Stimulated activated CD8-positive, alpha-beta memory T cell treated with anti-CD3 and anti-CD28 coated beads, Interleukin-4, amount 100 ng/mL, for 48 hours (primary cell): ENCODE measurements around the gene EYS.

Source experiments
- DNase-seq: peaks from one replicate; pipeline ENCODE4 v3.0.0-alpha.2; 2020

EYS gene

GRCh38 chr6:64803470-64804166 lies 903.4 kb downstream of the EYS start:
- DNase-seq: no peak

- no peak for DNase-seq
These were observed 914.5 kb downstream of the EYS start for GRCh38 chr6:64792534-64792933.

DNA sequence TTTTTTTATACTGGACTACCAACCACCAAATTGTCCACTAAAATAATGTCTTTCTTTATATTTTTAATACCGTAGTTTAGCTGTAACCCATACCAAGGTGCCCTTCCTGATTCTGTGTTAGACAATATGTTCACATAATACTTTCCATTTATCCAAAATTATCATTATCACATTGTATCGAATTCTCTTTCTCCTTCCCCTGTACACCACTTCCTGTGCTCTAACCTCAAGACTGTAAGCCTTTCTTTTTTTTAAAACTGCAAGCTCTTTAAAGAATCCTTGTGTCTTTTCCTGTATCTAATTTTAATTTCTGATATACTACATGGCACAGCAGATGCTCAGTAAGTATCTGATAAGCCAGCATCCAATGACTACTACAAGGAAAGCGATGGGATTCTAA lies 917.5 kb downstream of the EYS start:
- DNase-seq: no peak

GRCh38 chr6:64786736-64787135 lies 920.3 kb downstream of the EYS start:
- no peak for DNase-seq

DNA sequence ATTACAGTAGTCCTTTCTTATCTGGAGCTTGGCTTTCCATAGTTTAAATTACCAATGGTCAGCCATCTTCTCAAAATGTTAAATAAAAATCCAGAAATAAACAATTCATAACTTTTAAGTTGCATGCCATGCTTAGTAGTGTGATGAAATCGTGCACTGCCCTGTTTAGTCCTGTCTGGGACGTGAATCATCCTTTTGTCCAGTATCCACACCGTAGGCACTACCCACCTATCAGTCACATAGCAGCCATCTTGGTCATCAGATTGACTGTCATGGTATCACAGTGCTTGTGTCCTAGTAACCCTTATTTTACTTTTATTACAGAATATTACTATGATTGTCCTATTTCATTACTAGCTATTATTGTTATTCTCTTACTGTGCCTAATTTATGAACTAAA lies 924.1 kb downstream of the EYS start:
- DNase-seq: no peak

- no peak for DNase-seq
These were observed 928.9 kb downstream of the EYS start for GRCh38 chr6:64777941-64778785.

DNA sequence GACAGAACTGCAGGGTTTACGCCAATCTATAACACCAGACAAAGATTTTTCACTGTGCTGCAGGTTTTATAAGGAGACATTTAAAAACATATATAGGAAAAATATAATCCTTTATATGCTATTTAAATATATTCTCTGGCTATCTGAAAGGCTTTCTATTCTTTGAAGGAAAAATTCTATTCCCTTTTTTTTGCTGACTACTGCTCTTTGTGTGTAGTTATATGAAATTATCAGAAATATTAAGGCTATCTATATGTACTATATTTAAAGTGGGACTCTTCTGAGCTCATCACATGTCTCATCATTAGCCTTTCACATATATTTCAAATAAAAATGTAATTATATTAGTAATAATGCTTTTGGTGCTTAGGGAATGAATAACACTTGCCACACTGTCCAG lies 930.7 kb downstream of the EYS start:
- DNase-seq: no peak

DNA sequence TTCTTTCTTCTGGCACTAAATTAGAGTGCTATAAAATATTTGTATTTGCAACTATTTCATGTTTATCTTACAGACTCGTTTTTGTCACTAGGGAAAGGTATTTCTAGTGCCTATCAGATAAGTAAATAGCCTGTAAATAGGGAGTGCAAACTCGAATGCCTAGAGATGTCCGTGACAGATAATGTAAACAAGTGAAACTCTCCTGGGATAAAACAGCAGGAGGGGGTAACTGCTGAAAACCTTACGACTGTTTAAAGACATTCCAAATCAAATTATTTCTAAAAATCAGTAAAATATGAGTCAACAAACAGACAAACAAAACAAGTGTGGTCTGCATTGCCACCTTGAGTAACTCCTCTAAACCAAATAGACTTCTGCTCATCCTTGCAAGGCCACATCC lies 932.1 kb downstream of the EYS start:
- no peak for DNase-seq

DNA sequence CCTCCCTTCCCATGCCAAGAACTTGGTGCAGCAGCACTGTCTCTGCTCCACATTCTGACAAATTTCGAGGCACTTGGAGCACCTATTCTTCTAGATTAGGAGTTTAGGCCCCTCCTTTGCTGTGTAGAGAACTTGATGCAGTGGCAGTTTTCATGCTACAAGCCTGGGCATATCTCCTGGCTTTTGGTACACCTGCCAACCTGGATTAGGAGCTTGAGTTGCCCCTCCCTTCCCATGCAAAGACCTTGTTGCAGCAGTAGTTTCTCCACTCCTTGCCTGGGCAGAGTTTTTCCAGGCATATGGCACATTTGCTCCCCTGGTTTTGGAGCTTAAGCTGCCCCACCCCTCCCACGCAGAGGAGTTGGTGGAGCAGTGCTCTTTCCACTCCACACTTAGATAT lies 956.1 kb downstream of the EYS start:
- DNase-seq: no peak

GRCh38 chr6:64737418-64737817 lies 969.6 kb downstream of the EYS start:
- DNase-seq: no peak

DNA sequence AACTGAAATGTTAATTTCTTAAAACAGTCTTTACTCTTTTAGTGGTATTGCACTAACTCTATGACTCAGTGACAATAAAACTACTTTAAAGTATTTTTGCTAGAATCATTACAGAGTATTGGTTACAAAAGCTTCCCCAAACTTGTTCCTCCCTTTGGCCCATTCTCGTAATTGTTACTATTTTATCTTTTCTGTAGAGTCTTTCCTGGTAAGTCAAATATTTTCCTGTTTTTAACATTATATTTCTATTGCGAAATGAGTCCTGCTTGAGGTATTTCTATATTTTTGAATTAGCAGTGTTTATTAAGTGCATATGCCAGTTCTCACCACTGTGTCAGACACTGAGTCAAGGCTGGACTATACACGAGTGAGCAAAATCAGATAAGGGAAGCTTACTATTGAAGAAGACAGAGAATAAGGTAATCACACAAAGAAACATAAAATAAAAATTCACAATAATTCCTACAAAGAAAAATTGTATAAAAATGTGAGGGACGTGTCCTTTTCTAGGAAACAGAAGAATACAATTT lies 970.5 kb downstream of the EYS start:
- DNase-seq: no peak

DNA sequence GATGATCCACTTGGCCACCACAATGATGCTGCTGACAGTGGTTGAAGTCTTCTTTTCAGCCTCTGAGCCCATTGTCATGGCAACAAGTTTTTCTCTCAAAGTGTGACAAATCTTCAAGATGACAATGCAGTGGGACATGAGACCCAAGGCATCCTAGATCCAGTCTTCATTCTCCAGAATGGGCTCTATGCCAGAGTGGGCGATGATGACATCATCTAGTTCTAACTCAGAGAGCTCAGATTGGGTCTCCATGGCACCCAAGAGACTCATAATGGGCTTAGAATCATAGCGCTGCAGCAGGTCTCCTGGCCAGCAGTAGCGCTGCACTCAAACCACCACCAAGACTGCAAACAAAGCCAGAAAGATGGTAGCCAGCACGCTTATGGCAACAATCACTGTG lies 973.6 kb downstream of the EYS start:
- DNase-seq: no peak

GRCh38 chr6:64732888-64733287 lies 974.1 kb downstream of the EYS start:
- DNase-seq: no peak

DNA sequence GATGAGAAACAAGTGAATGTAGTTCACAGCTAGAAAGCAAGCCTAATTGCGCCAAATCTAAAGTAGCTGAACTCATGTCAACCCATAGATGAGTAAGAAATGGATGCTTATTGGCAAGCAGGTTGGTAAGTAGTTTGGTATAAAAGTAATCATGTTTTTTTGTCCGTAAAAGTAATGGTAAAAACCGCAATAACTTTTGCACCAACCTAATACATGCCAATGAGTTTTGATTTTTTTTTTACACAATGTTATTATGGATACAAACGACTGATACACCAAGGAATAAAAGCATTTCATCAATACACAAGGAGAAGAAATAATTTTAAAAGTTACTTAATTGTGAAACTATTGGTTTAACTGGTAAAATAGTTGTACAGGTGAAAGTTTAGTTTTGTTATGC lies 977.5 kb downstream of the EYS start:
- no peak for DNase-seq

GRCh38 chr6:64727075-64727474 lies 980.0 kb downstream of the EYS start:
- DNase-seq: no peak

GRCh38 chr6:64724091-64724490 lies 982.9 kb downstream of the EYS start:
- no peak for DNase-seq

DNA sequence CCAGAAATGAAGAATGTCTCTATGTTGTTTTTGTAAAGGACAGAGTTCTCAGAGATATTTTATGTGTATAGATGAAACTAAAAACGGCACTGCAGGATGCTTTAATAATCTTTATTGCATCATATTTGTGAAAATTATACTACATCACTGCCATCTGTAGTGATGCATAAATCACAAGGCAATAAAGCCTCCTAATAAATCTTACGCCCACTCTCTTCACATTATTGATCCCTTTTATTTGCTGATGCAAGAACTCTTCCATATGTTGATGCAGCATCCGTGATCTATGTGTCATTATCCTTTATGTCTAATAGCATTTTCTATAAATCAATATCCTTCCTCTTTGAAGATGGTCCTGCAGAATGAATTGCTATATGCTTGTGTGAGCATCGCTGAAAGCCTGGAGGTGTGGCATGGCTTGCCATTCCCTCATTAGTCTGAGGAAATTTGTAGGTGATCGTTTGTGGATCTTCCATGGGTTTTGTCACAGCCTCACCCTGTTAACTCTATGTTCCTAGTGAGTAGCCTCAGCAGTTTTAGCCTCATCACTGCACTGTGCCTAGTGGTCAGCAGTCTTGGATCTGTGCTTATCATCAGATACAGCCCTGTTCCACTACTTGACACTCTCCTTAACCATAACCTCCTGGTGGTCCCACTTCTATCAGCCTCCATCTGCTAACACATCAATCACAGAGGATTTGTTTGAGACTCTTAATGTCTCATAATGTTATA lies 983.5 kb downstream of the EYS start:
- no peak for DNase-seq

DNA sequence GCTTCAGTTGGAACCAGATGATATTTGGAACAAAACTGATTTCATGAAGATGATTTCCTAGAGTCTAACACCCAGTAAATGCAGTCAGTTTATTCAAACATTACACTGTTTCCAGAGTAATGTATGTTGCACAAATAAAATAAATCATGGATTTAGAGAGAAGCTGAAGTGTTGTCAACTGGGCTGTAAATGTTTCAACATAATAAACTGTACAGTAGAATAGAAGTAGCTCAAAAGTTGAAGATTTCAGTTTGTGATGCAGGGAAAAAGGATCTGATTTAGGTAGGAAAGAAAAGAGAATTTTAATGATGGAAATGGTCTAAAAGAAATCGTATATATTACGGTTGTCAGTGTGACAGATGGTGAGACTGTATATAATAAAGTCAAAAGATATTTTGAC lies 985.2 kb downstream of the EYS start:
- no peak for DNase-seq

DNA sequence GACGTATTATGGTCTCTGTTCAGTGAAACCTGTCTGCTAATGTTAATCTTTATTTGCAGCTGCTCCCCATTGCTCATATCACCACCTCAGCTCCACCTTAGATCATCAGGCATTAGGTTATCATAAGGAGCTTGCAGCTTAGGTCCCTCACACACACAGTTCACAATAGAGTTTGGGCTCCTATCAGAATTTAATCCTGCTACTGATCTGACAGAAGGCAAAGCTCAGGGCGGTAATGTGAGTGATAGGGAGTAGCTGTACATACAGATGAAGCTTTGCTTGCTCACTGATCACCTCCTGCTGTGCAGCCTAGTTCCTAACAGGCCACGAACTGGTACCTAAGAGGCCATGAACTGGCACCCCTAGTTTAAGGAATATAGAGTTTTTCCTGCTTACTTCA lies 989.7 kb downstream of the EYS start:
- no peak for DNase-seq

- DNase-seq: no peak
These were observed 991.4 kb downstream of the EYS start for GRCh38 chr6:64715624-64716023.

DNA sequence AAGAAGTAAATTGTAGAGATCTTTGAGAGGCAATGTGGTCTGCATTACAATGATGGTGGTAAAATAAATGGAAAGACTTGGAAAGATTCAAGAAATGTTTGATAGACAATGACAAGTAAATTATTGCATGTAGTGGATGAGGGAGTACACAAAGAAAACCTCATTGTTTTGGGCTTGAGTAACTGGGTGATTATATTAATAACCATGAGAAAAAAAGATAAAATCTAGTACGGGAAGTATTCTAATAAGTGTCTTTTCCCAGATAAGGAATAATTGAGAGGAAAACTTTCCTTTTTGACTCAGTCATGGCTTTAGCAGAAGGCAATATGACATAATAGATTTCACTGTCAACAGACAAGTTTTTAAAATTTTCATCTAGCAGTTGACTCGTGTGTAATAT lies 993.0 kb downstream of the EYS start:
- no peak for DNase-seq

GRCh38 chr6:64713175-64713574 lies 993.9 kb downstream of the EYS start:
- no peak for DNase-seq

GRCh38 chr6:64712606-64713005 lies 994.4 kb downstream of the EYS start:
- no peak for DNase-seq

GRCh38 chr6:64703922-64704321 lies 1003.1 kb downstream of the EYS start:
- no peak for DNase-seq
